HepG2 (cell line): ENCODE data around the gene MOBP. TPM values are rescaled to one million over a fixed set of nuclear protein-coding genes. Genes with fewer than 3 reads are reported as not detected.

ENCODE experiments used
- ATAC-seq: fragments of 200-7000 bp; cut with Tn5 transposase; 3 replicates; pipeline ENCODE4 v1.9.1; 2020; ENCODE audit warnings: mild to moderate bottlenecking, moderate library complexity
- BruUV-seq: library from RNA; stranded (reverse); fragments of 400-500 nt; replicated peaks from 2 replicates; lab custom pipeline; 2021; lab: Mats Ljungman, UMichigan
- CTCF ChIA-PET: fragments of 300-600 bp; formaldehyde crosslinking; extraction: SDS; loops from one replicate; lab custom pipeline; 2021; ENCODE audit warnings: low total read pairs, inconsistent platforms, low intra/inter-chr PET ratio; lab: Yijun Ruan, JAX
- POLR2A ChIA-PET: fragments of 350-600 bp; sonication (Branson Sonifier 250); formaldehyde crosslinking; loops from one replicate; lab custom pipeline; 2020; ENCODE audit warnings: antibody characterized with exemption, inconsistent platforms; lab: Yijun Ruan, JAX
- DNase-seq: peaks from one replicate; pipeline ENCODE4 v3.0.0-alpha.2; 2015; ENCODE audit warnings: low spot score
- FAIRE-seq: peaks from 3 replicates; lab custom pipeline; 2011; peaks lifted over from hg19 to GRCh38; lab: Jason Lieb, UNC
- H2AFZ ChIP-seq: one replicate; pipeline ENCODE4 v1.6.1; 2011; ENCODE audit warnings: low read length, inconsistent platforms
- H3K27ac ChIP-seq: fragments of 300-600 bp; 3 replicates; pipeline ENCODE4 v1.8.0; 2011; ENCODE audit warnings: mixed run types, mild to moderate bottlenecking, mixed read lengths, low read length, inconsistent platforms; ENCODE audit not compliant: insufficient read depth; ENCODE audit errors: extremely low read length
- H3K27me3 ChIP-seq, 2 experiments: fragments of 200-600 bp in 1 of 2; 2 replicates in 1 of 2; 3 replicates in 1 of 2; pipeline versions ENCODE4 v1.6.0 to v1.8.0; 2011; ENCODE audit warnings: low read length in 2 of 2, mild to moderate bottlenecking in 2 of 2, moderate library complexity in 2 of 2, inconsistent platforms in 1 of 2; ENCODE audit not compliant: insufficient read depth in 2 of 2, control insufficient read depth in 1 of 2
- H3K36me3 ChIP-seq, 2 experiments: fragments of 200-600 bp in 1 of 2; replicated peaks in 1 of 2; 2 replicates in 1 of 2; 3 replicates in 1 of 2; pipeline versions ENCODE4 v1.5.1 to v1.8.0; 2011; ENCODE audit warnings: low read length in 2 of 2, inconsistent platforms in 1 of 2; ENCODE audit not compliant: insufficient read depth in 2 of 2, control insufficient read depth in 1 of 2
- H3K4me1 ChIP-seq: 2 replicates; pipeline ENCODE4 v1.5.1; 2012; ENCODE audit warnings: low read length, inconsistent platforms; ENCODE audit not compliant: insufficient read depth
- H3K4me2 ChIP-seq: 2 replicates; pipeline ENCODE4 v1.6.0; 2011; ENCODE audit warnings: low read depth, low read length, inconsistent platforms
- H3K4me3 ChIP-seq, 3 experiments: fragments of 200-600 bp in 1 of 3; sonication (generic), shearing (Covaris generic) in 1 of 3; replicated peaks in 1 of 3; 2 replicates each; pipeline ENCODE4 v1.5.1; 2011 to 2016; ENCODE audit warnings: low read length in 3 of 3, inconsistent platforms in 2 of 3, low read depth in 2 of 3, mild to moderate bottlenecking in 2 of 3, control low read depth in 1 of 3, mixed read lengths in 1 of 3; ENCODE audit not compliant: insufficient read depth in 1 of 3
- H3K79me2 ChIP-seq: one replicate; pipeline ENCODE4 v1.6.1; 2011; ENCODE audit warnings: low read length, inconsistent platforms; ENCODE audit not compliant: insufficient read depth
- H3K9ac ChIP-seq: 2 replicates; pipeline ENCODE4 v1.6.0; 2011; ENCODE audit warnings: mild to moderate bottlenecking, low read depth, low read length, inconsistent platforms; ENCODE audit not compliant: insufficient read depth
- H3K9me3 ChIP-seq: 2 replicates; pipeline ENCODE4 v1.5.1; 2012; ENCODE audit warnings: mild to moderate bottlenecking, low read length
- H4K20me1 ChIP-seq: 2 replicates; pipeline ENCODE4 v1.6.0; 2011; ENCODE audit warnings: inconsistent platforms, mild to moderate bottlenecking, low read length, moderate library complexity; ENCODE audit not compliant: insufficient read depth
- DDIT3 ChIP-seq: sonication (generic); formaldehyde crosslinking; IDR thresholded peaks from 2 replicates; pipeline ENCODE4 v1.4.0; 2020; ENCODE audit warnings: mild to moderate bottlenecking, missing genetic modification reagents
- PRPF4 ChIP-seq: fragments of 200-400 bp; formaldehyde crosslinking; IDR thresholded peaks from 2 replicates; pipeline ENCODE4 v1.6.1; 2016; ENCODE audit warnings: low read length, low read depth; ENCODE audit not compliant: poor library complexity, severe bottlenecking
- ZBTB14 ChIP-seq: sonication (generic); formaldehyde crosslinking; IDR thresholded peaks from 2 replicates; pipeline ENCODE4 v1.4.0; 2020; ENCODE audit warnings: missing genetic modification reagents
- WGBS: methylation state at CpG from one replicate; pipeline ENCODE4 v1.1.6; 2017; ENCODE audit warnings: low lambda C conversion rate; 5-methylcytosine and 5-hydroxymethylcytosine counted together
- in situ Hi-C: cut with HindIII; loops from 2 replicates; pipeline ENCODE4 v1.10.0; 2017; ENCODE audit warnings: low pct_unique_long_range_greater_than_20kb; ENCODE audit not compliant: extremely low pct_ligation_motif_present
- intact Hi-C: fragments of 100-400 bp; cut with micrococcal nuclease; formaldehyde crosslinking; loops from one replicate; pipeline ENCODE4 v1.10.0; 2022; ENCODE audit not compliant: unreplicated experiment
- polyA plus RNA-seq, 8 experiments: library from polyadenylated mRNA; depleted of rRNA in 3 of 8; stranded (reverse) in 7 of 8; unstranded in 1 of 8; fragments of >200 nt; fragmentation: Illumina TruSeq in 4 of 8; extraction: Trizol in 4 of 8; gene quantifications; 2 replicates each; pipeline versions ENCODE4 v1.2.1 to v1.2.3, GENCODE V29; 2011 to 2016; ENCODE audit warnings: low read depth in 4 of 8, missing spikeins in 1 of 8, mixed read lengths in 1 of 8; ENCODE audit not compliant: insufficient read depth in 1 of 8
- total RNA-seq, 5 experiments: library from RNA; depleted of rRNA; stranded (reverse); fragments of >200 nt; fragmentation: Illumina TruSeq; extraction: Trizol; gene quantifications; 2 replicates each; pipeline ENCODE4 v1.2.3, GENCODE V29; 2016; ENCODE audit warnings: low read depth in 1 of 5
- TF ChIP-seq, protein P1 (sequence below), 2 experiments: fragments of 450-650 bp in 1 of 2; sonication (generic) in 1 of 2; formaldehyde crosslinking in 1 of 2; IDR thresholded peaks; 2 replicates each; pipeline versions ENCODE4 v1.6.1 to v1.8.0; 2016 to 2022; ENCODE audit warnings: antibody characterized with exemption in 1 of 2, mild to moderate bottlenecking in 1 of 2, missing genetic modification reagents in 1 of 2

The MOBP gene
- total and polyA plus RNA-seq, 2 of the 13 experiments (the other 11 are each of a cell fraction or from before 2014, with no cell fraction given), result not detected

DNA sequence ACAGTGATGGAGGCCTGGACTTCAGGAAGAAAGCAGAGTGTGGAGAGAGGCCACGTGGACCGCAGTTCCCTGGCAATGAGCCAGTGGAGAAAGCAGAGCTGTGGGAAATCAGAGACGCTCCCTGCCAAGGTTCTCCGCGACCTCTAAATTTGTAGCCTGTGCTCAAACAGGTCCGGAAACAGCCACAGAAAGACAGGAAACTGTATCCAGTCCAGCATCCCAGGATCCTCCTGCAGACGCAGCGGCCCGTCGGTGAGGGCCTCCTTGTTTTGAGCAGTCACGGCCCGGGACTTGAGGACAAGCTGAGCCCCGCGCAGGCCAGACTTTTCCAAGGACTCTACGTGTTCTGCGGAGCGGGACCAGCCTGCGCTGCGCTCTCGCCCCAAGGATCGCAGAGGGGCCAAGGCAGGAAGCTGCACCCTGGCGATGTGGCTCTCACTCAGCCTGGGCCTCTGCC lies 38.7 kb upstream of the MOBP start:
- Histone ChIP-seq H3K4me2 (no peak overlapping the region), H3K27ac (no peak overlapping the region), H3K27me3 (peaks cover 0 to 6% of the 10 kb centered on the region in 2 experiments; a peak in 2 of 5 replicates), H3K36me3 (no peaks in the 10 kb centered on the region), H3K79me2 (no peaks in the 10 kb centered on the region), H2AFZ (no peak overlapping the region), H4K20me1 (no peaks in the 10 kb centered on the region), H3K4me1 (no peaks in the 10 kb centered on the region), H3K4me3 (no peak overlapping the region), H3K9me3 (no peaks in the 10 kb centered on the region), H3K9ac (no peak overlapping the region)
- POLR2A ChIA-PET, result no interaction called here
- no peak for FAIRE-seq
- CTCF ChIA-PET, result no interaction called here
- no peak for ATAC-seq
- in situ Hi-C loops, result no loop called here
- WGBS, result 70% methylated on average over 3 of the region's 22 CpGs
- no peak for DNase-seq
- intact Hi-C loops, result no loop called here
- no TSS peak for BruUV-seq
- TF ChIP-seq PRPF4, result no peak
- TF ChIP-seq DDIT3 (CRISPR knock-in tag), result no peak
- TF ChIP-seq ZBTB14 (CRISPR knock-in tag), result no peak
- TF ChIP-seq, protein P1, sequence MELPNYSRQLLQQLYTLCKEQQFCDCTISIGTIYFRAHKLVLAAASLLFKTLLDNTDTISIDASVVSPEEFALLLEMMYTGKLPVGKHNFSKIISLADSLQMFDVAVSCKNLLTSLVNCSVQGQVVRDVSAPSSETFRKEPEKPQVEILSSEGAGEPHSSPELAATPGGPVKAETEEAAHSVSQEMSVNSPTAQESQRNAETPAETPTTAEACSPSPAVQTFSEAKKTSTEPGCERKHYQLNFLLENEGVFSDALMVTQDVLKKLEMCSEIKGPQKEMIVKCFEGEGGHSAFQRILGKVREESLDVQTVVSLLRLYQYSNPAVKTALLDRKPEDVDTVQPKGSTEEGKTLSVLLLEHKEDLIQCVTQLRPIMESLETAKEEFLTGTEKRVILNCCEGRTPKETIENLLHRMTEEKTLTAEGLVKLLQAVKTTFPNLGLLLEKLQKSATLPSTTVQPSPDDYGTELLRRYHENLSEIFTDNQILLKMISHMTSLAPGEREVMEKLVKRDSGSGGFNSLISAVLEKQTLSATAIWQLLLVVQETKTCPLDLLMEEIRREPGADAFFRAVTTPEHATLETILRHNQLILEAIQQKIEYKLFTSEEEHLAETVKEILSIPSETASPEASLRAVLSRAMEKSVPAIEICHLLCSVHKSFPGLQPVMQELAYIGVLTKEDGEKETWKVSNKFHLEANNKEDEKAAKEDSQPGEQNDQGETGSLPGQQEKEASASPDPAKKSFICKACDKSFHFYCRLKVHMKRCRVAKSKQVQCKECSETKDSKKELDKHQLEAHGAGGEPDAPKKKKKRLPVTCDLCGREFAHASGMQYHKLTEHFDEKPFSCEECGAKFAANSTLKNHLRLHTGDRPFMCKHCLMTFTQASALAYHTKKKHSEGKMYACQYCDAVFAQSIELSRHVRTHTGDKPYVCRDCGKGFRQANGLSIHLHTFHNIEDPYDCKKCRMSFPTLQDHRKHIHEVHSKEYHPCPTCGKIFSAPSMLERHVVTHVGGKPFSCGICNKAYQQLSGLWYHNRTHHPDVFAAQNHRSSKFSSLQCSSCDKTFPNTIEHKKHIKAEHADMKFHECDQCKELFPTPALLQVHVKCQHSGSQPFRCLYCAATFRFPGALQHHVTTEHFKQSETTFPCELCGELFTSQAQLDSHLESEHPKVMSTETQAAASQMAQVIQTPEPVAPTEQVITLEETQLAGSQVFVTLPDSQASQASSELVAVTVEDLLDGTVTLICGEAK (IDR thresholded peaks at IDR 0.05), result no peak
- TF ChIP-seq, protein P1 (CRISPR knock-in tag; IDR thresholded peaks at IDR 0.05), result no peak
